GM13976 (cell line): ENCODE data around the gene UBQLN1.
A peak's percentile ranks its signal among the peaks of the same experiment; 100 is the strongest.
"Not testable (repeated sequence)": the region's sequence is repeated elsewhere in the genome, so short reads cannot be mapped to it uniquely, and the experiment has no call there.

ENCODE experiments used
- DNase-seq: peaks from one replicate; pipeline ENCODE4 v3.0.0; 2012; ENCODE audit warnings: low spot score
- CTCF ChIP-seq: IDR thresholded peaks from 2 replicates; pipeline ENCODE4 v1.5.1; 2012; ENCODE audit warnings: borderline replicate concordance, mild to moderate bottlenecking; ENCODE audit not compliant: insufficient read depth; ENCODE audit errors: extremely low read depth, missing control alignments, control extremely low read depth
- in situ Hi-C: fragments of 300-500 bp; cut with MboI; formaldehyde crosslinking; loops from one replicate; pipeline ENCODE4 v1.12.0; 2022; ENCODE audit warnings: low sequenced_read_pairs, mixed read lengths, inconsistent platforms; ENCODE audit not compliant: unreplicated experiment

The UBQLN1 gene

GRCh38 chr9:83707518-83707767 is 315 bp downstream of the UBQLN1 start:
- no peak for TF ChIP-seq CTCF
- in situ Hi-C loops, result no loop called here
- no peak for DNase-seq

- no peak for TF ChIP-seq CTCF
- in situ Hi-C loops, result no loop called here
- peak; percentile 51 for DNase-seq
Observed at GRCh38 chr9:83706676-83707517, 861 bp downstream of the UBQLN1 start.

GRCh38 chr9:83705219-83705651 is 2.5 kb downstream of the UBQLN1 start:
- DNase-seq, in situ Hi-C loops: not testable (repeated sequence)

GRCh38 chr9:83701769-83702168 is 6.0 kb downstream of the UBQLN1 start:
- TF ChIP-seq CTCF, result no peak
- in situ Hi-C loops, result no loop called here
- no peak for DNase-seq

- DNase-seq, result no peak
- no peak for TF ChIP-seq CTCF
- in situ Hi-C loops, result no loop called here
Observed at GRCh38 chr9:83701286-83701685, 6.5 kb downstream of the UBQLN1 start.

- DNase-seq, result no peak
- in situ Hi-C loops, result no loop called here
- TF ChIP-seq CTCF, result no peak
Observed at GRCh38 chr9:83699615-83700014, 8.1 kb downstream of the UBQLN1 start.

GRCh38 chr9:83698976-83699585 is 8.7 kb downstream of the UBQLN1 start:
- DNase-seq, result no peak
- in situ Hi-C loops, result no loop called here
- TF ChIP-seq CTCF, result no peak
